ENCODE results near the gene DNAJC10. TPM values are rescaled to one million over a fixed set of nuclear protein-coding genes. Genes with fewer than 3 reads are reported as not detected.
"Not testable (repeated sequence)": the region's sequence is repeated elsewhere in the genome, so short reads cannot be mapped to it uniquely, and the experiment has no call there.

Gene DNAJC10
- total RNA-seq, 1 donor from 2014 or later = 133 TPM

DNA sequence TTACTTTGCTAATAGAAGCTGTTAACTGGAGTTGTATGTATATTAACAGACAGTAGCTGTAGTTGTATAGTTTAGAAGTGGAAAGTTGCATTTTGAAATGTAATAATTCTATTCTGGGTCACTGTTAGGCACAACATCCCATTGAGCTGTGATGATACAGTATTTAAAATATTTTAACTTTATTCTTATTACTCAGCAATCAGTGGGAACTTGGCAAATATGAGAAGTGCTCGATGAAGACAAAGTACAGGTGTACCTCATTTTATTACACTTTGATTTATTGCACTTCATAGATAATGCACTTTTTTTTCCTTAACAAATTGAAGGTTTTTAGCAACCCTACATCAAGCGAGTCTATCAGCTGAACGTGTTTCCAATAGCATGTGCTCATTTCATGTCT, 8.6 kb downstream of the DNAJC10 start:
- no peak for DNase-seq (ENCODE audit: extremely low read depth, low read depth, low spot score)

GRCh38 chr2:182726473-182726872, 10.4 kb downstream of the DNAJC10 start:
- DNase-seq (ENCODE audit: extremely low read depth, low read depth, low spot score) = no peak

DNA sequence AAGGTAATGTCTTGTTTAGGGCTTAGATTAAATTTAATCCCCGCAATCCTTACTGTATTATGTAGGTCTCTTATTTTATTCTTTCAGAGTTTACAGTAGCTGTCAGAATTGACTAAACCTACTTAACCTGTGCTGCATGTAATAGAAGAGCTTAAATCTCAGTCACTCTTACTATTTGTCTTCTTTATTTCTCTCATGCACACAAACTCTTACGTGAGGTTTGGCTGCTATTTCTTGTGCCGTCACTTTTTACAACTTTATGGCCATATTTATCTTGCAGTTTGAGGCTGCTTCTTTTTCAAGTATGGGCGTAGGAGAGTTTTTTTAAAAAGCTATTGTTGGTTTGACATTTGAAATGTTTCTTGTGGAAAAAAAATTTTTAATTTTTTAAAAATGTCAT, 12.0 kb downstream of the DNAJC10 start:
- no peak for DNase-seq (ENCODE audit: extremely low read depth, low read depth, low spot score)

DNA sequence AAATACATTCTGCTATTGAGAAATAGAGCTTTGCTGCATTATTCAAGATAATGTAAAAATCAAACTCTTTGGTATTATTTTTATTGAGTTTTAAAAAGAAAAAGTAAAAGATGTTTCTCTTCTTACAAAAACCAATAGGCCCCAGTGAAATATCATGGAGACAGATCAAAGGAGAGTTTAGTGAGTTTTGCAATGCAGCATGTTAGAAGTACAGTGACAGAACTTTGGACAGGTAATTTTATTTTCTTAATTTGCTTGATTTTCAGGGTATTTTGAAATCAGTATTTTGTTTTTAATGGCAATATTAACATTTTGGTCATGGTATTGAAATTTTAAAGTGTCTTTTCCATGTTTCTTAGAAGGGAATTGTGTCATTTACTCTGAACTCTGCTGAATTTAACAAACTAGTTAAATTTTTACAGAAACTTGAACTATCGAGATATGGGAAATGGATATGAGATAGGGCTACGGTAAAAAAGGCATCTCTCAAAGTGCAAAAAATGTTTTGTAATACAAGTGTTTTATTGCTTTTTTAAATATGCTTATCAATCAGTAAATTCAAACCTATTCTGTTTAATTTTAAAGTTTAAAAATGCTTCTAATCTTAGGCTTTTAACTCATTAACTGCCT, 13.8 kb downstream of the DNAJC10 start:
- DNase-seq (ENCODE audit: extremely low read depth, low read depth, low spot score) = no peak

DNA sequence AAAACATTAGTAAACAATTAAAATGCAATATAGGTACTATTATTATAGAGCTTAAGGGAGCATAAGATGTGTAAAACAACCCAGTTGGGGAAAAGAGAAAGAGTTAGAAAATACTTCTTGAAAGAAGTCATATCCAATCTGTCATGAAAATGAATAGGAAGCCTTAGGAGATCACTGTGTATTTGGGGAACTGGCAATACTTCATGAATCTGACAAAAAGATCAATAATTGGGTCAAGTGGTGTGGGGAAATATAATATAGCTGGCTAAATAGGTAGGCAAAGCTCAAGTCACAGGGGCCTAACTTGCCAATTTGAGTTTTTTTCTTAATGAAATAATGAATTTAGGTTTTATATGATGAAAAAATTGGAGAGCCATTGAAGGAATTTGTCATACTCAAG, 14.4 kb downstream of the DNAJC10 start:
- no peak for DNase-seq (ENCODE audit: extremely low read depth, low read depth, low spot score)

GRCh38 chr2:182732736-182733135, 16.7 kb downstream of the DNAJC10 start:
- no peak for DNase-seq (ENCODE audit: extremely low read depth, low read depth, low spot score)

DNA sequence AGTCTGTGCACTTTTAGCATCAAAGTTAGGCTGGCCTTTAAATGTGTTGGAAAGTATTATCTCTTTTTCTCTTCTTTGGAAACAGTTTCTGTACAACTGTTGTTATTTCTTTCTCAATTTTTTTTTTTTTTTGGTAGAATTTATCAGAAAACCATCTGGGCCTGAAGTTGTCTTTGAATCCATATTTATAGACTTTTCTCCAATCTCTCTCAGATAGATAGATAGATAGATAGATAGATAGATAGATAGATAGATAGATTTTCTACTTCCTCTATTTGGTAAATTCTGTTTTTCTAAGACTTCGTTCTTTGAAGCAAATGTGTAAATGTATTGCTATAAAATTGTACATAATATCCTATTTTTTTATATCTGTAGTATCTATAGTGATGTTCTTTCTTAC, 17.5 kb downstream of the DNAJC10 start:
- no peak for DNase-seq (ENCODE audit: extremely low read depth, low read depth, low spot score)

DNA sequence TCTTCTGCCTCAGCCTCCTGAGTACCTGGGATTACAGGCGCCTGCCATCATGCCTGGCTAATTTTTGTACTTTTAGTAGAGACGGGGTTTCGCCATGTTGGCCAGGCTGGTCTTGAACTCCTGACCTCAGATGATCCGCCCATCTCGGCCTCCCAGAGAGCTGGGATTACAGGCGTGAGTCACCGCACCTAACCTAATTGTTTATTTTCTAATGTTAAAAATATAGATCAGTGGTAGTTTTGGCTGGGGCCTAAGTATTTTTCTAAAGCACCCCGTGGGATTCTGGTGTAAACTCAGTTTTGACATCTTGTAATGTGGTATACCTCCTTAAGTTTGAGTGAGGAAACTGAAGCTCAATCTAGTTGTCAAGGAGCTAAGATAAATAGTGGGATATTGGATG, 20.8 kb downstream of the DNAJC10 start:
- not testable (repeated sequence) for DNase-seq (ENCODE audit: extremely low read depth, low read depth, low spot score)

- no peak for DNase-seq (ENCODE audit: extremely low read depth, low read depth, low spot score)
Measured at GRCh38 chr2:182740701-182741100, 24.6 kb downstream of the DNAJC10 start.

DNA sequence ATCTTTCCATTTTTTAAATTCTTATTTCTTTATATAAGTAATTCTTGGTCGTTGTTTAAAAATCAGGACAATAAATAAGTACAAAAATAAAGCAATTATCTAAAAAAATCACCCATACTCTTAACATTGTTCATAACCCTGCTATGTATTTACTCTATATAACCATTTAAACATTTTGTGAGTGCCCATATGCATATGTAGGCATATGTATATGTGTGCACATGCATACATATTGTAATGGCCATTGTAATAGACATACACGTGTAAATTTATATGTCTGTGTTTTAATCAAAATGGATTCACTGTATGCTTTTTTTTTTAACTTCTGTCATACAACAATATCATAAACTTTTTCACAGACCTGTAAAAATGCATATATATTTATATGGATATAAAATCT, 25.6 kb downstream of the DNAJC10 start:
- DNase-seq (ENCODE audit: extremely low read depth, low read depth, low spot score) = no peak

- DNase-seq (ENCODE audit: extremely low read depth, low read depth, low spot score) = no peak
Measured at GRCh38 chr2:182744490-182744889, 28.4 kb downstream of the DNAJC10 start.

DNA sequence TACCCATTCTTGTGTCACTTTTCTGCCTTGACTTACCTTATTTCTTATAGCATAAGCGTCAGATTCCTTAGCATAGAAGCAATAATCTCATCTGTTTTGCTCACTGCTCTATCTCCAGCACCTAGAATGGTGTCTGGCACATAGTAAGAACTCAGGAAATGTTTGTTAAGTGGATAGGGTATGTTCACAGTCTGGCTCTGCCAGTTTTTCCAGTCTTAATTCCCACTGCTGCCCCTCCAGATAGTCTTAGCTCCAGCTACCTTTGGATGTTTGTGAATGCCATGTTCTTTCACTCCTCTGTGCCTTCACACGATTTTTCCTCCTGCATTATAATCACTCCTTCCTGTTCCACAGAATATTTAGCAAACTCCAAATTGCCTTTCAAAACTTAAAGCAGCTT, 29.0 kb downstream of the DNAJC10 start:
- no peak for DNase-seq (ENCODE audit: extremely low read depth, low read depth, low spot score)

GRCh38 chr2:182745894-182746293, 29.8 kb downstream of the DNAJC10 start:
- not testable (repeated sequence) for DNase-seq (ENCODE audit: extremely low read depth, low read depth, low spot score)

DNA sequence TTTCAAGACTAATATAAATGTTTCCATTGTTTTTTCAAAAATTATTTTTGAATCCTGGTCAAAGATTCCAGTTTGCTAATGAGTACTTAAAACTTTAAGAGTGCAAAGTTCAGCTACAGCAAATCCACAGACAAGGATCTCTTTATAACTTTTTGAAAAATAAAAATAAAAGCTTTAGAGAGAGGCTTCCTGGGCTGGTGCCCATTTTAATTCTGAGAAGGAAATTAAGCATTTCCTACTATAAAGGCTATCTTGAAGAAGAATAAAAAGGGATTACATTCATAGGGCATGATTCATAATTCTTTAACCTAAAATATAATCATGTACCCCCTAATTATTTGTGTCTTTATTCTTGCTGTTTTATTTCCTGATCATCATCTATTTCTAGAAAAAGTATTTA, 38.2 kb downstream of the DNAJC10 start:
- no peak for DNase-seq (ENCODE audit: extremely low read depth, low read depth, low spot score)

- no peak for DNase-seq (ENCODE audit: extremely low read depth, low read depth, low spot score)
Measured at GRCh38 chr2:182758379-182758778, 42.3 kb downstream of the DNAJC10 start.

GRCh38 chr2:182761903-182762302, 45.8 kb downstream of the DNAJC10 start:
- DNase-seq (ENCODE audit: extremely low read depth, low read depth, low spot score) = no peak

DNA sequence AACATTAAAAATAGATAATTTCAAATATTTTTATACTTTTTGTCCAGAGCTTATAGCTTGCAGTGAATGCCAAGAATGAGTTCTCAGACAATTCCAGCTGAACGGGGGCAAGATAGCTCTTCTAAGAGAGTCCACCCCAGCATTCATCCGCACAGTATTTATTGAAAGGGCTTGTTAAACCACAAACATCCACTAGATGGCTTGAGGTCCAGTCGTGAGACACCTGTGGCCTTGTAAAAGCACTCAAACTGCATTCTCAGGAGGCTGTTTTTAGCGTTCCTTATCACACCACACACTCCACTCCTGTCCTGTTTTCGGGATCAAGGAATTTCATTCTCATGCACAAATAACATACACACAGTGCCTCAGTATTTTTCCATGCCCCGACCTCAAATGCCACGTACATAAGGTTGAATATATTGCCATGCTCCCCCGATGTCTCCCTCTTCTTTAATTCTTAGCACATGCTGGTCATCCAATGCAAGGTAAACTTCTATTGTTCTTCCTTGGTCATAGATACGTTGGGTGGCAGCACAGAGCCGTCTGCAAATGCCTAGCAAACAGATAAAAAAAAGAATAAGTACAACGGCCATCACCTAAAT, 47.4 kb downstream of the DNAJC10 start:
- DNase-seq (ENCODE audit: extremely low read depth, low read depth, low spot score) = peak; percentile 12

- DNase-seq (ENCODE audit: extremely low read depth, low read depth, low spot score) = no peak
Measured at GRCh38 chr2:182766626-182767025, 50.6 kb downstream of the DNAJC10 start.

DNA sequence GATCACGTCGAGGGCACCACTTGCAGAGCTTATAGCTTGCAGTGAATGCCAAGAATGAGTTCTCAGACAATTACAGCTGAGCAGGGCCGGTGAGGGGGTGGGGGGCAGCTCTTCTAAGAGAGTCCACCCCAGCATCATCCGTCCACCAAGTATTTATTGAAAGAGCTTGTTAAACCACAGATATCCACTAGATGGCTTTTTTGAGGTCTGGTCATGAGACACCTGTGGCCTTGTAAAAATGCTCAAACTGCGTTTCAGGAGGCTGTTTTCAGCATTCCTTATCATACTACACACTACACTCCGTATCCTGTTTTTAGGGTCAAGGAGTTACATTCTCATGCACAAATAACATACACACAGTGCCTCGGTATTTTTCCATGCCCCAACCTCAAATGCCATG, 51.5 kb downstream of the DNAJC10 start:
- DNase-seq (ENCODE audit: extremely low read depth, low read depth, low spot score) = no peak

- DNase-seq (ENCODE audit: extremely low read depth, low read depth, low spot score) = not testable (repeated sequence)
Measured at GRCh38 chr2:182768950-182769349, 52.9 kb downstream of the DNAJC10 start.

- no peak for DNase-seq (ENCODE audit: extremely low read depth, low read depth, low spot score)
Measured at GRCh38 chr2:182779323-182779722, 63.3 kb downstream of the DNAJC10 start.

- DNase-seq (ENCODE audit: extremely low read depth, low read depth, low spot score) = not testable (repeated sequence)
Measured at GRCh38 chr2:182781099-182781498, 65.0 kb downstream of the DNAJC10 start.

DNA sequence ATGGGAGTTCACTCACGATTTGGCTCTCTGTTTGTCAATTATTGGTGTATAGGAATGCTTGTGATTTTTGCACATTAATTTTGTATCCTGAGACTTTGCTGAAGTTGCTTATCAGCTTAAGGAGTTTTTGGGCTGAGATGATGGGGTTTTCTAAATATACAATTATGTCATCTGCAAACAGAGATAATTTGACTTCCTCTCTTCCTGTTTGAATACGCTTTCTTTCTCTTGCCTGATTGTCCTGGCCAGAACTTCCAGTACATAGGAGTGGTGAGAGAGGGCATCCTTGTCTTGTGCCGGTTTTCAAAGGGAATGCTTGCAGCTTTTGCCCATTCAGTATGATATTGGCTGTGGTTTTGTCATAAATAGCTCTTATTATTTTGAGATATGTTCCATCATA, 66.6 kb downstream of the DNAJC10 start:
- not testable (repeated sequence) for DNase-seq (ENCODE audit: extremely low read depth, low read depth, low spot score)
